Prostate gland (tissue), 2 donors: ENCODE results near the gene SCAMP1. TPM values are rescaled to one million over a fixed set of nuclear protein-coding genes. Genes with fewer than 3 reads are reported as not detected.

Experiments used
- DNase-seq: peaks from one replicate; pipeline ENCODE4 v3.0.0-alpha.2; 2019; ENCODE audit warnings: low spot score
- H3K27ac ChIP-seq, 2 donors: fragments of 200-600 bp; sonication (generic); 2 replicates each; pipeline ENCODE4 v1.5.1; 2017 to 2019
- H3K27me3 ChIP-seq: fragments of 200-600 bp; sonication (generic); replicated peaks from 2 replicates; pipeline ENCODE4 v1.5.1; 2019; ENCODE audit not compliant: insufficient read depth
- H3K36me3 ChIP-seq, 2 donors: fragments of 200-600 bp; sonication (generic); 1 replicate in 1 of 2; 2 replicates in 1 of 2; pipeline versions ENCODE4 v1.5.1 to v1.8.1; 2017 to 2019
- H3K4me1 ChIP-seq: fragments of 200-600 bp; sonication (generic); replicated peaks from 2 replicates; pipeline ENCODE4 v1.5.1; 2019
- H3K4me3 ChIP-seq, 2 donors: fragments of 200-600 bp; sonication (generic); 2 replicates each; pipeline ENCODE4 v1.5.1; 2017 to 2019
- H3K9me3 ChIP-seq: fragments of 200-600 bp; sonication (generic); 2 replicates; pipeline ENCODE4 v1.5.1; 2017
- CTCF ChIP-seq, 4 experiments: fragments of 200-600 bp in 2 of 4; fragments of 450-650 bp in 2 of 4; sonication (generic) in 2 of 4; IDR thresholded peaks; 1 replicate in 3 of 4; 2 replicates in 1 of 4; pipeline ENCODE4 v1.5.1; 2016 to 2019; ENCODE audit warnings: antibody characterized with exemption in 4 of 4, mild to moderate bottlenecking in 2 of 4, moderate library complexity in 2 of 4
- POLR2A ChIP-seq: fragments of 450-650 bp; IDR thresholded peaks from one replicate; pipeline ENCODE4 v1.6.1; 2016; ENCODE audit warnings: antibody characterized with exemption, mild to moderate bottlenecking
- POLR2AphosphoS5 ChIP-seq: sonication (generic); formaldehyde crosslinking; IDR thresholded peaks from one replicate; pipeline ENCODE4 v1.6.1; 2017; ENCODE audit warnings: antibody characterized with exemption
- WGBS: methylation state at CpG from one replicate; pipeline ENCODE4 v1.1.5; 2018; 5-methylcytosine and 5-hydroxymethylcytosine counted together
- intact Hi-C: fragments of 100-400 bp; cut with DNase I; formaldehyde crosslinking; loops from one replicate; pipeline ENCODE4 v1.14.2; 2022
- total RNA-seq, 2 donors: library from RNA; depleted of rRNA; stranded (reverse); fragments of >200 nt; gene quantifications; one replicate each; pipeline ENCODE4 v1.1.0, GENCODE V29; 2016

Gene SCAMP1
- total RNA-seq, 2 donors from 2014 or later = 39.0 to 41.0 TPM

GRCh38 chr5:78521455-78521854 lies 161.0 kb downstream of the SCAMP1 start:
- no peak for TF ChIP-seq POLR2A
- WGBS = 81% methylated on average over 2 of the region's 2 CpGs
- no peaks in the 10 kb centered on the region for H3K4me1 ChIP-seq
- no peak overlapping the region for H3K4me3 ChIP-seq
- H3K27me3 ChIP-seq = no peaks in the 10 kb centered on the region
- no peaks in the 10 kb centered on the region for H3K36me3 ChIP-seq
- intact Hi-C loops = no loop called here
- DNase-seq = no peak
- no peaks in the 10 kb centered on the region for H3K9me3 ChIP-seq
- no peak overlapping the region for H3K27ac ChIP-seq

GRCh38 chr5:78522476-78523260 lies 162.3 kb downstream of the SCAMP1 start:
- intact Hi-C loops = no loop called here

GRCh38 chr5:78523314-78524193 lies 163.1 kb downstream of the SCAMP1 start:
- H3K4me3 ChIP-seq = no peak overlapping the region
- WGBS = 70% methylated on average over 15 of the region's 15 CpGs
- TF ChIP-seq CTCF (IDR thresholded peaks at IDR 0.05) (no peak), POLR2AphosphoS5 (no peak), POLR2A (no peak)
- H3K27ac ChIP-seq = peak overlapping the region in 1 of 2 donors; percentile 24
- intact Hi-C loops = no loop called here
- no peak for DNase-seq
- no peaks in the 10 kb centered on the region for H3K27me3 ChIP-seq
- no peaks in the 10 kb centered on the region for H3K36me3 ChIP-seq
- H3K9me3 ChIP-seq = no peaks in the 10 kb centered on the region
- H3K4me1 ChIP-seq = no peaks in the 10 kb centered on the region

More at GRCh38 chr5:78522476-78523260, 162.3 kb downstream of the SCAMP1 start:
- WGBS = 76% methylated on average over 9 of the region's 9 CpGs
- no peak for TF ChIP-seq POLR2AphosphoS5
- TF ChIP-seq CTCF (IDR thresholded peaks at IDR 0.05) = no peak
- TF ChIP-seq POLR2A = no peak
- Histone ChIP-seq H3K4me3 (no peak overlapping the region), H3K4me1 (no peaks in the 10 kb centered on the region), H3K36me3 (no peaks in the 10 kb centered on the region), H3K27me3 (no peaks in the 10 kb centered on the region), H3K9me3 (no peaks in the 10 kb centered on the region), H3K27ac (no peak overlapping the region)
- no peak for DNase-seq

GRCh38 chr5:78526049-78526525 lies 165.7 kb downstream of the SCAMP1 start:
- no peak overlapping the region for H3K4me3 ChIP-seq
- DNase-seq = no peak
- H3K27me3 ChIP-seq = no peaks in the 10 kb centered on the region
- no peaks in the 10 kb centered on the region for H3K9me3 ChIP-seq
- 84% methylated on average over 7 of the region's 7 CpGs for WGBS
- intact Hi-C loops = no loop called here
- H3K36me3 ChIP-seq = no peaks in the 10 kb centered on the region
- H3K4me1 ChIP-seq = no peaks in the 10 kb centered on the region
- TF ChIP-seq POLR2AphosphoS5 = no peak
- no peak for TF ChIP-seq CTCF (IDR thresholded peaks at IDR 0.05)
- no peak for TF ChIP-seq POLR2A
- H3K27ac ChIP-seq = no peak overlapping the region
